Measurements from ENCODE around the gene QRICH1. TPM values are rescaled to one million over a fixed set of nuclear protein-coding genes. Genes with fewer than 3 reads are reported as not detected.
A peak's percentile ranks its signal among the peaks of the same experiment; 100 is the strongest.

QRICH1 gene
- total and polyA plus RNA-seq, 2 of the 13 experiments (the other 11 are each of a cell fraction or from before 2014, with no cell fraction given) = 52.6 to 102 TPM

- H3K4me3 ChIP-seq (replicated peaks in 1 of 3; ENCODE audit: insufficient read depth in 1 of 3, low read depth in 2 of 3, low read length in 3 of 3) = no peak overlapping the region
- no peak for TF ChIP-seq ZNF646 (CRISPR knock-in tag; IDR thresholded peaks at IDR 0.05)
- peak; percentile 55; the same call in 1 of the 2 replicates for TF ChIP-seq ZNF7 (CRISPR knock-in tag; IDR thresholded peaks at IDR 0.05)
- DNase-seq (ENCODE audit: low spot score) (no peak), ATAC-seq (no peak), FAIRE-seq (no peak)
- intact Hi-C loops (cut with micrococcal nuclease; ENCODE audit: unreplicated experiment) = no loop called here
- in situ Hi-C loops (cut with HindIII; ENCODE audit: extremely low pct_ligation_motif_present, low pct_unique_long_range_greater_than_20kb) = no loop called here
- H3K27ac ChIP-seq (ENCODE audit: extremely low read length, insufficient read depth, low read length) = no peak overlapping the region
- no peaks in the 10 kb centered on the region for H3K79me2 ChIP-seq (ENCODE audit: insufficient read depth, low read length)
- H3K36me3 ChIP-seq (replicated peaks in 1 of 2; ENCODE audit: control insufficient read depth in 1 of 2, insufficient read depth in 2 of 2, low read length in 2 of 2) = no peaks in the 10 kb centered on the region
- no TSS peak for BruUV-seq (replicated peaks)
- H3K4me2 ChIP-seq (ENCODE audit: low read depth, low read length) = no peak overlapping the region
- WGBS (ENCODE audit: low lambda C conversion rate) = 69% methylated on average over 2 of the region's 3 CpGs
- no peak overlapping the region for H3K9ac ChIP-seq (ENCODE audit: insufficient read depth, low read depth, low read length)
- peaks cover 0 to 3% of the 10 kb centered on the region in 2 experiments; a peak in 1 of 5 replicates for H3K27me3 ChIP-seq (ENCODE audit: control insufficient read depth in 1 of 2, insufficient read depth in 2 of 2, low read length in 2 of 2)
- CTCF ChIA-PET (ENCODE audit: low intra/inter-chr PET ratio, low total read pairs) = no interaction called here
- H3K9me3 ChIP-seq (ENCODE audit: low read length) = no peaks in the 10 kb centered on the region
- H4K20me1 ChIP-seq (ENCODE audit: insufficient read depth, low read length) = no peaks in the 10 kb centered on the region
- H2AFZ ChIP-seq (ENCODE audit: low read length) = no peak overlapping the region
- H3K4me1 ChIP-seq (ENCODE audit: insufficient read depth, low read length) = peaks cover 14% of the 10 kb centered on the region
- POLR2A ChIA-PET = no interaction called here
Observed at GRCh38 chr3:49140080-49140479, 46.2 kb upstream of the QRICH1 start.

Measured in HepG2 (cell line).